NB4 (cell line): ENCODE results near the gene HSPB7.

Experiments
- DNase-seq: peaks from one replicate; pipeline ENCODE4 v3.0.0; 2010; ENCODE audit warnings: low read depth
- H3K4me3 ChIP-seq: one replicate; pipeline ENCODE4 v1.5.1; 2011; ENCODE audit warnings: mild to moderate bottlenecking, low read depth, low read length, moderate library complexity
- CTCF ChIP-seq: IDR thresholded peaks from one replicate; pipeline ENCODE4 v1.5.1; 2012; ENCODE audit warnings: low read depth, low read length
- MYC ChIP-seq: IDR thresholded peaks from 2 replicates; pipeline ENCODE4 v1.6.1; 2011; ENCODE audit warnings: low read depth, low read length
- POLR2A ChIP-seq: IDR thresholded peaks from 2 replicates; pipeline ENCODE4 v1.6.1; 2011; ENCODE audit warnings: mild to moderate bottlenecking; ENCODE audit not compliant: insufficient read length; ENCODE audit errors: extremely low read depth
- TF ChIP-seq, protein P1 (sequence below): IDR thresholded peaks from 2 replicates; pipeline ENCODE4 v1.6.1; 2011; ENCODE audit warnings: low read depth, low read length

Gene HSPB7

GRCh38 chr1:16017461-16018303 lies at the start of gene HSPB7:
TSS of gene HSPB7 (minus strand) at chr1:16018043. CDS start at chr1:16017963, 80 bp downstream.
- no peak for DNase-seq
- no peak within 1 kb of the TSS for H3K4me3 ChIP-seq
- TF ChIP-seq MYC = no peak
- no peak for TF ChIP-seq POLR2A
- TF ChIP-seq, protein P1, sequence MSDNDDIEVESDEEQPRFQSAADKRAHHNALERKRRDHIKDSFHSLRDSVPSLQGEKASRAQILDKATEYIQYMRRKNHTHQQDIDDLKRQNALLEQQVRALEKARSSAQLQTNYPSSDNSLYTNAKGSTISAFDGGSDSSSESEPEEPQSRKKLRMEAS = no peak
- no peak for TF ChIP-seq CTCF

DNA sequence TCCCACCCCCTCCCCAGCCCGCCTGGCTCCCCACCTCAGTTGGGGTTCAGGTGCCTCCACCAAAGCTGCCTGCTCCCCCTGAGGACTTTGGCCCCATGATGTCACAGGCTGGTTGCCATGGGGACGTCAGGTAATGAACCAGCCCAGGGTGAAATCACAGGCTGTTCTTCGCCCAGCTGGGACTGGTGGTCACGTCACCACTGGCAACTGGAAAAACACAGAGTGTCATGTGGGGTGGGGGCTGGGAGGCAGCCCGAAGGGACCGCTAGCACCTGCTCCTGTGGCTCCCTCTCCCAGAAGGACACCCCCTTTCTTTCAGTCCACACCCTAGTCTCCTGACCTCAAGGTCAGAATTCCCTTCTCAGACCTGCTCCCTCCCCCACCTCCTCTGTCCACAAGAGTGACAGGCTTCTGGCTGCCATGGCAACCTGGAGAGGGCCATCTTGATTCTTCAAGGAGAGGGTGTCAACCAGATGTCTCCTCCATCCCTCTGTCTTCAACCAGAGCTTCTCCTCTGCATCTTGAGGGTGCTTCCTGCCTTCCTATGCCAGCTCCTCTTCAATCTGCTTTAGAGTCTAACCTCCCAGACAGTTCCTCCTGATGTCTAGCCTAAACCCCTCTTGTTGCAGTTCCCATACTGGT lies 49.4 kb upstream of the HSPB7 start:
- TF ChIP-seq POLR2A = no peak
- TF ChIP-seq, protein P1 = no peak
- no peak for TF ChIP-seq CTCF
- no peak for TF ChIP-seq MYC
- H3K4me3 ChIP-seq = no peak overlapping the region
- no peak for DNase-seq

DNA sequence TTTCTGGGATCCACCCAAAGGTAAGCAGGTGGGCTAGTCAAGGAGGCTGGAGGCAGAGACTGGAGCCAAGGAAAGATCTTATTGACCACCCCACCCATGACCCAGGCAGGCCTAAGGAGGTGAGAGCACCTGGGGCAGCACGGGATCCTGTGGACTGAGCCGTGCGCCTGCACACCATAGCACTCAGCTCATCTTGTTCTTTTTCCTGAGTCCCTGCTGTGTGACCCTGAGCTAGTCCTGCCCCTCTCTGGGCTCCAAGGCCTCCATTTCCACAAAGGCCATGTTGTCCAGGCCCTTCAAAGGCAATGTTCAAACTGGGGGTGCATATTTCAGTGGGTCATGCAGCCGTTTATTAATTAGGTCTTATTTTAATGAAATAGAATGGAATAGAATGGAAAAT lies 48.4 kb upstream of the HSPB7 start:
- no peak for DNase-seq

DNA sequence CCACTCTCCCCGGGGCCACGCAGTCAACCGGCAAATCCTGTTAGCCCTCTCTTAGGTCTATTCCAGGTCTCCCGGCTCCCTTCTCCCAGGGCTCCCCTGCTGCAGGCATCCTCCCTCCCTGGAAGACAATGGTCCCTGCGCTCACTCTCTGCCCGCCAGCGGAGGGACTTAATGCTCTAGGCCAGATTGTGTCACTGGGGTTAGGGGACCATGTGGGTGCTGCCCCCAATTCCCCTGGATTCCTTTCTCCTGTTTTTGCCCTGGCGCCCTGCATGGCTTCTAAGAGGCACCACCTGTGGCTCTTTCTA lies 47.4 kb upstream of the HSPB7 start:
- H3K4me3 ChIP-seq = no peak overlapping the region
- TF ChIP-seq, protein P1 = no peak
- no peak for TF ChIP-seq MYC
- no peak for TF ChIP-seq CTCF
- TF ChIP-seq POLR2A = no peak
- no peak for DNase-seq

More for the DNA sequence above, 48.4 kb upstream of the HSPB7 start:
- H3K4me3 ChIP-seq = no peak overlapping the region
- TF ChIP-seq MYC (no peak), CTCF (no peak), POLR2A (no peak)
- TF ChIP-seq, protein P1 = no peak

GRCh38 chr1:16064536-16065268 lies 46.9 kb upstream of the HSPB7 start:
- DNase-seq = no peak
- no peak overlapping the region for H3K4me3 ChIP-seq
- TF ChIP-seq MYC = no peak
- no peak for TF ChIP-seq POLR2A
- no peak for TF ChIP-seq CTCF
- TF ChIP-seq, protein P1 = no peak
